Measurements from ENCODE around the gene STMND1. TPM values are rescaled to one million over a fixed set of nuclear protein-coding genes. Genes with fewer than 3 reads are reported as not detected.
A peak's percentile ranks its signal among the peaks of the same experiment; 100 is the strongest.

Gene STMND1
- total and polyA plus RNA-seq, 2 of the 8 experiments (the other 6 are each of a cell fraction or from before 2014, with no cell fraction given) = not detected

- Histone ChIP-seq H2AK5ac (ENCODE audit: low read depth, low read length) (no peak overlapping the region), H3K27me3 (replicated peaks in 1 of 4; ENCODE audit: control insufficient read depth in 3 of 4, extremely low read depth in 1 of 4, insufficient read depth in 3 of 4, low read length in 3 of 4) (no peaks in the 10 kb centered on the region), H3K56ac (replicated peaks; ENCODE audit: insufficient read length, low read depth, low read length) (no peak overlapping the region), H2BK12ac (ENCODE audit: low read depth, low read length) (no peak overlapping the region), H3K23ac (ENCODE audit: insufficient read length) (no peak overlapping the region), H2BK120ac (replicated peaks; ENCODE audit: low read depth, low read length) (no peak overlapping the region), H3K4me2 (ENCODE audit: insufficient read depth in 1 of 2, low read depth in 2 of 2, low read length in 2 of 2) (peak overlapping the region in 1 of 2 experiments; percentile 44; a peak in 2 of 4 replicates), H2BK5ac (ENCODE audit: low read depth, low read length) (no peak overlapping the region), H4K5ac (ENCODE audit: insufficient read length, low read depth, low read length) (no peak overlapping the region), H3K14ac (ENCODE audit: insufficient read length) (no peak overlapping the region), H3K23me2 (ENCODE audit: low read depth, low read length) (no peaks in the 10 kb centered on the region), H3K79me2 (ENCODE audit: control insufficient read depth in 1 of 2, insufficient read depth in 2 of 2, low read length in 2 of 2) (no peaks in the 10 kb centered on the region), H4K91ac (replicated peaks; ENCODE audit: insufficient read length, low read length) (no peak overlapping the region), H2BK20ac (ENCODE audit: low read length) (no peak overlapping the region), H3K79me1 (ENCODE audit: low read depth, low read length) (no peaks in the 10 kb centered on the region), H3K36me3 (ENCODE audit: control insufficient read depth in 2 of 4, insufficient read depth in 4 of 4, low read length in 3 of 4) (no peaks in the 10 kb centered on the region), H3K9me3 (ENCODE audit: insufficient read depth in 2 of 2, low read depth in 1 of 2, low read length in 1 of 2) (no peaks in the 10 kb centered on the region), H3K4me3 (ENCODE audit: extremely low read depth in 1 of 4, insufficient read depth in 2 of 4, low read depth in 3 of 4, low read length in 4 of 4) (no peak overlapping the region; a peak in 1 of 8 replicates), H4K20me1 (replicated peaks in 1 of 2; ENCODE audit: control insufficient read depth in 1 of 2, insufficient read depth in 2 of 2, low read length in 2 of 2) (no peaks in the 10 kb centered on the region), H2AFZ (ENCODE audit: low read length) (peak overlapping the region; percentile 95; the same call in 1 of the 2 replicates), H3K9ac (replicated peaks in 1 of 4; ENCODE audit: extremely low read depth in 1 of 4, low read depth in 3 of 4, low read length in 3 of 4) (no peak overlapping the region), H3K4me1 (replicated peaks in 1 of 4; ENCODE audit: control insufficient read depth in 3 of 4, insufficient read depth in 4 of 4, low read length in 3 of 4) (no peaks in the 10 kb centered on the region; a peak in 2 of 7 replicates), H3K4ac (replicated peaks; ENCODE audit: insufficient read length, low read depth, low read length) (no peak overlapping the region), H2BK15ac (ENCODE audit: low read length) (no peak overlapping the region), H3K18ac (ENCODE audit: extremely low read depth, low read length) (no peak overlapping the region), H4K8ac (ENCODE audit: extremely low read depth, insufficient read depth, low read length) (no peak overlapping the region), H3K27ac (ENCODE audit: low read depth, low read length) (no peak overlapping the region)
- DNase-seq (ENCODE audit: low read depth in 1 of 2, low spot score in 2 of 2) (peak; percentile 50 to 58), FAIRE-seq (peak; percentile 62)
- 27% methylated on average over 9 of the region's 9 CpGs; no CpG with 5 or more reads in 1 of the 2 experiments for WGBS, 2 experiments (ENCODE audit: extremely low coverage in 1 of 2, insufficient coverage in 1 of 2, insufficient read length in 1 of 2, insufficient replicate concordance in 2 of 2, low coverage in 1 of 2, low lambda C conversion rate in 2 of 2, missing lambda C conversion rate in 1 of 2)
- ChIA-PET CTCF (ENCODE audit: partially characterized antibody) (interaction anchor here (0.6 to 1.7 kb wide), 20 partner anchors 8 to 1830 kb away, joined by 3 to 9 read pairs (median 4); no protein-coding TSS in a partner anchor), POLR2A (ENCODE audit: partially characterized antibody) (no interaction called here)
- TF ChIP-seq FOSL1 (IDR thresholded peaks at IDR 0.05; ENCODE audit: insufficient read depth, low read depth, low read length) (no peak), JUND (IDR thresholded peaks at IDR 0.05; ENCODE audit: low read length) (no peak), BCL11A (IDR thresholded peaks at IDR 0.05; ENCODE audit: low read depth in 2 of 2, low read length in 2 of 2) (no peak), SP1 (IDR thresholded peaks at IDR 0.05; ENCODE audit: low read depth, low read length) (no peak), SIX5 (IDR thresholded peaks at IDR 0.05; ENCODE audit: low read depth, low read length) (no peak), SIN3A (conservative IDR thresholded peaks at IDR 0.05 in 1 of 2, IDR thresholded peaks at IDR 0.05 in 1 of 2; ENCODE audit: low read depth in 1 of 2, low read length in 2 of 2) (no peak), CBX5 (IDR thresholded peaks at IDR 0.05; ENCODE audit: low read depth, low read length) (no peak), CTCF (IDR thresholded peaks at IDR 0.05; ENCODE audit: control extremely low read depth in 1 of 3, insufficient read depth in 1 of 3, low read depth in 1 of 3, low read length in 3 of 3) (peak; percentile 67 to 86 (median 76))
Observed at GRCh38 chr6:17167327-17167979, 65.6 kb downstream of the STMND1 start.

Measured in H1 (cell line).